GM13976 (cell line): ENCODE data around the gene EMX1.

Source experiments
- DNase-seq: peaks from one replicate; pipeline ENCODE4 v3.0.0; 2012; ENCODE audit warnings: low spot score
- CTCF ChIP-seq: IDR thresholded peaks from 2 replicates; pipeline ENCODE4 v1.5.1; 2012; ENCODE audit warnings: borderline replicate concordance, mild to moderate bottlenecking; ENCODE audit not compliant: insufficient read depth; ENCODE audit errors: extremely low read depth, missing control alignments, control extremely low read depth
- in situ Hi-C: fragments of 300-500 bp; cut with MboI; formaldehyde crosslinking; loops from one replicate; pipeline ENCODE4 v1.12.0; 2022; ENCODE audit warnings: low sequenced_read_pairs, mixed read lengths, inconsistent platforms; ENCODE audit not compliant: unreplicated experiment

Gene EMX1

GRCh38 chr2:72892506-72893173 is 24.7 kb upstream of the EMX1 start:
- peak; percentile 83 for DNase-seq
- TF ChIP-seq CTCF: peak; percentile 90
- in situ Hi-C loops: loop anchor here (25.0 kb wide), 1 partner anchor 295 kb away; no protein-coding TSS in a partner anchor

- DNase-seq: peak; percentile 80
- peak; percentile 67 for TF ChIP-seq CTCF
- in situ Hi-C loops: loop anchor here (25.0 kb wide), 1 partner anchor 294 kb away; no protein-coding TSS in a partner anchor
Observed at GRCh38 chr2:72893594-72894319, 23.6 kb upstream of the EMX1 start.

GRCh38 chr2:72894514-72894913 is 22.8 kb upstream of the EMX1 start:
- DNase-seq: no peak
- in situ Hi-C loops: loop anchor here (25.0 kb wide), 1 partner anchor 293 kb away; no protein-coding TSS in a partner anchor
- TF ChIP-seq CTCF: no peak

GRCh38 chr2:72895154-72895553 is 22.2 kb upstream of the EMX1 start:
- no peak for DNase-seq
- in situ Hi-C loops: loop anchor here (25.0 kb wide), 1 partner anchor 292 kb away; no protein-coding TSS in a partner anchor
- TF ChIP-seq CTCF: no peak

GRCh38 chr2:72895759-72896281 is 21.5 kb upstream of the EMX1 start:
- in situ Hi-C loops: loop anchor here (25.0 kb wide), 1 partner anchor 291 kb away; no protein-coding TSS in a partner anchor
- TF ChIP-seq CTCF: no peak
- DNase-seq: no peak

- DNase-seq: no peak
- no peak for TF ChIP-seq CTCF
- in situ Hi-C loops: loop anchor here (25.0 kb wide), 1 partner anchor 291 kb away; no protein-coding TSS in a partner anchor
Observed at GRCh38 chr2:72896446-72896845, 20.9 kb upstream of the EMX1 start.
